ENCODE measurements around the gene NTN1.
"Not testable (repeated sequence)": the region's sequence is repeated elsewhere in the genome, so short reads cannot be mapped to it uniquely, and the experiment has no call there.

The NTN1 gene

DNA sequence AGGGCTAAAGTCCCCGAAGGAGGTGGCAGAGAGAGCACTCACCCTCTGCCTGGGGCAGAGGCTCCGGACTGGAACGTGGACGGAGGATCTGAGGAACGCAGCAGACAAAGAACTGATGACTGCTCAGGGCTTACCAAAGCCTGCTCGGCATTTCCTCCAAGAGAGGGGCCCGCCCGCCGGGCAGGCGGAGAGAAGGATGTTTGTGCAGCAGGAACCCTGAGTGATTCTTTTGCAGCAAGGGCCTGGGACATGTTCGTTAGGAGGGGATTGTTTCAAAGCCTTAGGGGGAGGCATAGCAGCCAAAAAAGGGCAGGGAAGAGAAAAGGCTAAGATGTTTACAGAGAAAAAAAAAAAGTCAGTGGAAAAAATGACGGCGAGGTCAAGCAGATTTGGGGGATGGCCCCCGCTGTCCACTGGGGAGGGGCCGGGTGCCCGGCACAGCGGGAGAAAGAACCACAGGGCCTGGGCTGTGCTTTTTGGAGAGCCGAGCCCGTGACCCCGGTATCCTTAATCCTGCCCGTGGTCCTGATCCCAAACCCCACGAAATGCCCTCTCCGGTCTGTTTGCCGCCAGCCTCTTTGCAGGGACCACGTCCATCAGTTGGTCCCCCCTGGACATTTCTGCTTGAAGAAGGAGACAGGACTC, 129.3 kb downstream of the NTN1 start:
- DNase-seq (ENCODE audit: low spot score): no peak
- TF ChIP-seq, protein P1, sequence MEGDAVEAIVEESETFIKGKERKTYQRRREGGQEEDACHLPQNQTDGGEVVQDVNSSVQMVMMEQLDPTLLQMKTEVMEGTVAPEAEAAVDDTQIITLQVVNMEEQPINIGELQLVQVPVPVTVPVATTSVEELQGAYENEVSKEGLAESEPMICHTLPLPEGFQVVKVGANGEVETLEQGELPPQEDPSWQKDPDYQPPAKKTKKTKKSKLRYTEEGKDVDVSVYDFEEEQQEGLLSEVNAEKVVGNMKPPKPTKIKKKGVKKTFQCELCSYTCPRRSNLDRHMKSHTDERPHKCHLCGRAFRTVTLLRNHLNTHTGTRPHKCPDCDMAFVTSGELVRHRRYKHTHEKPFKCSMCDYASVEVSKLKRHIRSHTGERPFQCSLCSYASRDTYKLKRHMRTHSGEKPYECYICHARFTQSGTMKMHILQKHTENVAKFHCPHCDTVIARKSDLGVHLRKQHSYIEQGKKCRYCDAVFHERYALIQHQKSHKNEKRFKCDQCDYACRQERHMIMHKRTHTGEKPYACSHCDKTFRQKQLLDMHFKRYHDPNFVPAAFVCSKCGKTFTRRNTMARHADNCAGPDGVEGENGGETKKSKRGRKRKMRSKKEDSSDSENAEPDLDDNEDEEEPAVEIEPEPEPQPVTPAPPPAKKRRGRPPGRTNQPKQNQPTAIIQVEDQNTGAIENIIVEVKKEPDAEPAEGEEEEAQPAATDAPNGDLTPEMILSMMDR (IDR thresholded peaks at IDR 0.05; ENCODE audit: extremely low read depth, missing control alignments): no peak

GRCh38 chr17:9151091-9151490, 129.8 kb downstream of the NTN1 start:
- DNase-seq (ENCODE audit: low spot score): no peak
- TF ChIP-seq, protein P1 (IDR thresholded peaks at IDR 0.05; ENCODE audit: extremely low read depth, missing control alignments): no peak

DNA sequence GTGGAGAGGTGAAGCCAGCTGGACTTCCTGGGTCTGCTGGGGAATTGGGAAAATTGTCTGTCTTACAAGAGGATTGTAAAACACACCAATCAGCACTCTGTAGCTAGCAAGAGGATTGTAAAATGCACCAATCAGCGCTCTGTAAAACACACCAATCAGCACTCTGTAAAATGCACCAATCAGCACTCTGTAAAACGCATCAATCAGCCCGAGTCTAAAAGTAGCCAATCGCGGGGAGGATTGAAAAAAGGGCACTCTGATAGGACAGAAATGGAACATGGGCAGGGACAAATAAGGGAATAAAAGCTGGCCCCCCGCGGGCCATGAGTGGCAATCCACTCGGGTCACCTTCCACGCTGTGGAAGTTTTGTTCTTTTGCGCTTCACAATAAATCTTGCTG, 130.4 kb downstream of the NTN1 start:
- DNase-seq (ENCODE audit: low spot score): not testable (repeated sequence)

DNA sequence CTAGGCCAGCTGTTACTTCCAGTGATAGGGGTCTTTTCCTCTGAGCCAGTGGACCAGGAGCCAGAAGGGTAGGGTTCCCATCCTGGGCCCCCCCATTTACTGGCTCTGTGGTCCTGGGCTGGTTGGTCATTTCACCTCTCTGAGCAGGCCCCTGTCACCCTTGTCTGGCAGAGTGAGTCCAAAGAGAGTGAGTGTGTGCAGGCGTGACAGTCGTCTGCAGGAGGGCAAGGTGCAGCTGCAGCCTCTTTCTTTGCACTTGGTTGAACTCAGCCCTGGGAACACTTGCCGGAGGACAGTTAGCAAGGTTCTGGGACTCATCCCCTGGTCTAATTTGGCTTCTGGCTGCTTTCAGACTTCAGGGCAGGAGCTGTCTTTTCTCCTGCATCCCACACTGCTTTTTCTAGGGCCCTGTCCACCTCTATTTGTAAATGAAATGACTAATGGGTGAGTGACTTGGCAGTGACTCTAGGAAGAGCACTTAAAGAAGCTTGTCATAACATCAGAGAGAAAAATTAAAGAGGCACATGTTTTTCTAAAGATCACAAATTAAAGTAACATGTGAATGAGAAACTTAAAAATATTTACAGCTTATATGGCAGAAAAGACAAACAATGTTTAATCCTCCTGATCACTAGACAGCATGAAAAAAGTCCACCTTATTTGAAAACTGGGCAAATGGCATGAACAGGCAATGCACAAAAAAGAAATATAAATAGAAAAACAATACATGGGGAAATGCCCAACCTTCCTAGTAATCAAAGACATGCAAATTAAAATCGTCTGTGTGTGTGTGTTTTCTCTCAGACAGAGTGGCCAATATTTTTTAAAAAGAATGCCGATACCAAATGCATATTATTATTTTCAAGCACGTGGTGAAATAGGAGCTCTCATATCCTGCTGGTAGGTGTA, 137.5 kb downstream of the NTN1 start:
- DNase-seq (ENCODE audit: low spot score): no peak
- TF ChIP-seq, protein P1 (IDR thresholded peaks at IDR 0.05; ENCODE audit: extremely low read depth, missing control alignments): no peak

DNA sequence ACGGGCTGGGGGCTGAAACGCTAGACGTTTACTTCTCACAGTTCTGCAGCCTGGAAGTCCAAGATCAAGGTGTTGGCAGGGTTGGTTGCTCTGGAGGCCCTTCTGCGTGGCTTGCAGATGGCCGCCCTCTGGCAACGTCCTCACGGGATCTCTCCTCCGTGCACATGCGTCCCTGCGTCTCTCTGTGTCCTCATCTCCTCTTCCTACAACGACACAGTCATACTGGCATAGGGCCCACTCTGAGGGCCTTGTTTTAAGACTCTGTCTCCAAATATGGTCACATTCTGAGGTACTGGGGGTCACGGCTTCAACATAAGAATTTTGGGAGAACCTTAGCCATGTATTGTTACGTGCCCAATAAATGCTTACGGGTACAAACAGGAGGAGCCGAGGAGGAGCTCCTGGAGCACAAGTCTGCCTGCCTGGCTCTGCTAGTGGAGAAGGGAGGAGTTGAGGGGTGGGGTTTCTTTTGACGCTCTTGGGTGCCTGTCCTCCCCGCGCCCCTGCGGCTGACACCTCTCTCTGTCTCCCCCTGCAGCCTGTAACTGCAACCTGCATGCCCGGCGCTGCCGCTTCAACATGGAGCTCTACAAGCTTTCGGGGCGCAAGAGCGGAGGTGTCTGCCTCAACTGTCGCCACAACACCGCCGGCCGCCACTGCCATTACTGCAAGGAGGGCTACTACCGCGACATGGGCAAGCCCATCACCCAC, 141.1 kb downstream of the NTN1 start:
- DNase-seq (ENCODE audit: low spot score): no peak
- TF ChIP-seq, protein P1 (IDR thresholded peaks at IDR 0.05; ENCODE audit: extremely low read depth, missing control alignments): no peak

- no peak for DNase-seq (ENCODE audit: low spot score)
- TF ChIP-seq, protein P1 (IDR thresholded peaks at IDR 0.05; ENCODE audit: extremely low read depth, missing control alignments): no peak
These were observed 145.5 kb downstream of the NTN1 start for GRCh38 chr17:9166788-9167187.

GRCh38 chr17:9167379-9167778, 146.1 kb downstream of the NTN1 start:
- TF ChIP-seq, protein P1 (IDR thresholded peaks at IDR 0.05; ENCODE audit: extremely low read depth, missing control alignments): no peak
- DNase-seq (ENCODE audit: low spot score): no peak

All from GM20000 (cell line).